Prostate gland (tissue), 2 donors: ENCODE results near the gene SLC1A2.

Source experiments
- CTCF ChIP-seq, 4 experiments: fragments of 200-600 bp in 2 of 4; fragments of 450-650 bp in 2 of 4; sonication (generic) in 2 of 4; IDR thresholded peaks; 1 replicate in 3 of 4; 2 replicates in 1 of 4; pipeline ENCODE4 v1.5.1; 2016 to 2019; ENCODE audit warnings: antibody characterized with exemption in 4 of 4, mild to moderate bottlenecking in 2 of 4, moderate library complexity in 2 of 4
- POLR2AphosphoS5 ChIP-seq: sonication (generic); formaldehyde crosslinking; IDR thresholded peaks from one replicate; pipeline ENCODE4 v1.6.1; 2017; ENCODE audit warnings: antibody characterized with exemption

GRCh38 chr11:35302398-35302797 is 117.0 kb downstream of the SLC1A2 start:
- TF ChIP-seq CTCF (IDR thresholded peaks at IDR 0.05): no peak
- no peak for TF ChIP-seq POLR2AphosphoS5
